Measurements from ENCODE around the gene ERP44.

The ERP44 gene

GRCh38 chr9:100117316-100117715 is 18.5 kb upstream of the ERP44 start:
- CTCF ChIA-PET = no interaction called here
- WGBS (ENCODE audit: insufficient coverage) = 98% methylated on average over 9 of the region's 25 CpGs

GRCh38 chr9:100112677-100113336 is 14.0 kb upstream of the ERP44 start:
- ChIA-PET CTCF (interaction anchor here (0.6 to 1.2 kb wide), 3 partner anchors 22 to 928 kb away, joined by 3 to 4 read pairs (median 3); no protein-coding TSS in a partner anchor), POLR2A (no interaction called here)
- H3K9me3 ChIP-seq (ENCODE audit: control extremely low read depth in 1 of 5, control insufficient read depth in 4 of 5, insufficient read depth in 2 of 5, low read depth in 1 of 5, low read length in 4 of 5) = no peaks in the 10 kb centered on the region
- no peaks in the 10 kb centered on the region for H3K4me1 ChIP-seq (ENCODE audit: control extremely low read depth in 1 of 4, control insufficient read depth in 4 of 4, insufficient read depth in 4 of 4, low read length in 3 of 4)
- peaks cover 8 to 21% (median 13%) of the 10 kb centered on the region in 4 experiments for H3K36me3 ChIP-seq (ENCODE audit: control insufficient read depth in 4 of 4, insufficient read depth in 4 of 4, low read length in 3 of 4)
- no peak overlapping the region for H3K27ac ChIP-seq (ENCODE audit: insufficient read depth in 1 of 2, low read depth in 1 of 2, low read length in 2 of 2, poor library complexity in 1 of 2, severe bottlenecking in 2 of 2)
- WGBS (ENCODE audit: insufficient coverage) = no CpG with 5 or more reads among the region's 2 CpGs
- no peak for DNase-seq
- H3K4me3 ChIP-seq (ENCODE audit: control insufficient read depth in 1 of 7, extremely low read depth in 1 of 7, insufficient read depth in 4 of 7, low read depth in 2 of 7, low read length in 6 of 7) = no peak overlapping the region
- H3K27me3 ChIP-seq (replicated peaks in 2 of 5; ENCODE audit: control insufficient read depth in 4 of 5, insufficient read depth in 5 of 5, low read length in 4 of 5) = no peaks in the 10 kb centered on the region

More at GRCh38 chr9:100117316-100117715, 18.5 kb upstream of the ERP44 start:
- Histone ChIP-seq H3K27ac (ENCODE audit: insufficient read depth in 1 of 2, low read depth in 1 of 2, low read length in 2 of 2, poor library complexity in 1 of 2, severe bottlenecking in 2 of 2) (no peak overlapping the region), H3K4me1 (ENCODE audit: control extremely low read depth in 1 of 4, control insufficient read depth in 4 of 4, insufficient read depth in 4 of 4, low read length in 3 of 4) (no peaks in the 10 kb centered on the region), H3K27me3 (replicated peaks in 2 of 5; ENCODE audit: control insufficient read depth in 4 of 5, insufficient read depth in 5 of 5, low read length in 4 of 5) (no peaks in the 10 kb centered on the region), H3K36me3 (ENCODE audit: control insufficient read depth in 4 of 4, insufficient read depth in 4 of 4, low read length in 3 of 4) (peaks cover 6 to 28% (median 13%) of the 10 kb centered on the region in 4 experiments), H3K4me3 (ENCODE audit: control insufficient read depth in 1 of 7, extremely low read depth in 1 of 7, insufficient read depth in 4 of 7, low read depth in 2 of 7, low read length in 6 of 7) (no peak overlapping the region), H3K9me3 (ENCODE audit: control extremely low read depth in 1 of 5, control insufficient read depth in 4 of 5, insufficient read depth in 2 of 5, low read depth in 1 of 5, low read length in 4 of 5) (peaks cover 0 to 5% (median 0%) of the 10 kb centered on the region in 5 experiments)
- DNase-seq = no peak
- POLR2A ChIA-PET = no interaction called here

GRCh38 chr9:100111235-100111634 is 12.4 kb upstream of the ERP44 start:
- no peak overlapping the region for H3K27ac ChIP-seq (ENCODE audit: insufficient read depth in 1 of 2, low read depth in 1 of 2, low read length in 2 of 2, poor library complexity in 1 of 2, severe bottlenecking in 2 of 2)
- peaks cover 4 to 31% (median 22%) of the 10 kb centered on the region in 4 experiments for H3K36me3 ChIP-seq (ENCODE audit: control insufficient read depth in 4 of 4, insufficient read depth in 4 of 4, low read length in 3 of 4)
- ChIA-PET POLR2A (no interaction called here), CTCF (interaction anchor here (0.7 to 1.0 kb wide), 2 partner anchors 10 to 13 kb away, joined by 3 read pairs; partner anchors contain the start of gene ERP44)
- no peak overlapping the region for H3K4me3 ChIP-seq (ENCODE audit: control insufficient read depth in 1 of 7, extremely low read depth in 1 of 7, insufficient read depth in 4 of 7, low read depth in 2 of 7, low read length in 6 of 7)
- H3K4me1 ChIP-seq (ENCODE audit: control extremely low read depth in 1 of 4, control insufficient read depth in 4 of 4, insufficient read depth in 4 of 4, low read length in 3 of 4) = no peaks in the 10 kb centered on the region
- no peaks in the 10 kb centered on the region for H3K9me3 ChIP-seq (ENCODE audit: control extremely low read depth in 1 of 5, control insufficient read depth in 4 of 5, insufficient read depth in 2 of 5, low read depth in 1 of 5, low read length in 4 of 5)
- WGBS (ENCODE audit: insufficient coverage) = 60% methylated on average over 3 of the region's 4 CpGs
- DNase-seq = peak in 2 of 3 donors; percentile 18 to 41
- H3K27me3 ChIP-seq (replicated peaks in 2 of 5; ENCODE audit: control insufficient read depth in 4 of 5, insufficient read depth in 5 of 5, low read length in 4 of 5) = no peaks in the 10 kb centered on the region

- ChIA-PET CTCF (no interaction called here), POLR2A (no interaction called here)
- no peaks in the 10 kb centered on the region for H3K27me3 ChIP-seq (replicated peaks in 2 of 5; ENCODE audit: control insufficient read depth in 4 of 5, insufficient read depth in 5 of 5, low read length in 4 of 5)
- H3K4me3 ChIP-seq (ENCODE audit: control insufficient read depth in 1 of 7, extremely low read depth in 1 of 7, insufficient read depth in 4 of 7, low read depth in 2 of 7, low read length in 6 of 7) = no peak overlapping the region
- H3K36me3 ChIP-seq (ENCODE audit: control insufficient read depth in 4 of 4, insufficient read depth in 4 of 4, low read length in 3 of 4) = peaks cover 10 to 49% (median 33%) of the 10 kb centered on the region in 4 experiments
- no CpG with 5 or more reads among the region's 2 CpGs for WGBS (ENCODE audit: insufficient coverage)
- DNase-seq = peak in 2 of 3 donors; percentile 59 to 67
- no peaks in the 10 kb centered on the region for H3K4me1 ChIP-seq (ENCODE audit: control extremely low read depth in 1 of 4, control insufficient read depth in 4 of 4, insufficient read depth in 4 of 4, low read length in 3 of 4)
- no peaks in the 10 kb centered on the region for H3K9me3 ChIP-seq (ENCODE audit: control extremely low read depth in 1 of 5, control insufficient read depth in 4 of 5, insufficient read depth in 2 of 5, low read depth in 1 of 5, low read length in 4 of 5)
- peak overlapping the region in 1 of 2 experiments; percentile 26 for H3K27ac ChIP-seq (ENCODE audit: insufficient read depth in 1 of 2, low read depth in 1 of 2, low read length in 2 of 2, poor library complexity in 1 of 2, severe bottlenecking in 2 of 2)
Observed at GRCh38 chr9:100108559-100108958, 9.8 kb upstream of the ERP44 start.

- WGBS (ENCODE audit: insufficient coverage) = 100% methylated on average over 1 of the region's 2 CpGs
- H3K4me1 ChIP-seq (ENCODE audit: control extremely low read depth in 1 of 4, control insufficient read depth in 4 of 4, insufficient read depth in 4 of 4, low read length in 3 of 4) = no peaks in the 10 kb centered on the region
- no peaks in the 10 kb centered on the region for H3K9me3 ChIP-seq (ENCODE audit: control extremely low read depth in 1 of 5, control insufficient read depth in 4 of 5, insufficient read depth in 2 of 5, low read depth in 1 of 5, low read length in 4 of 5)
- no peaks in the 10 kb centered on the region for H3K27me3 ChIP-seq (replicated peaks in 2 of 5; ENCODE audit: control insufficient read depth in 4 of 5, insufficient read depth in 5 of 5, low read length in 4 of 5)
- POLR2A ChIA-PET = no interaction called here
- H3K4me3 ChIP-seq (ENCODE audit: control insufficient read depth in 1 of 7, extremely low read depth in 1 of 7, insufficient read depth in 4 of 7, low read depth in 2 of 7, low read length in 6 of 7) = no peak overlapping the region
- H3K27ac ChIP-seq (ENCODE audit: insufficient read depth in 1 of 2, low read depth in 1 of 2, low read length in 2 of 2, poor library complexity in 1 of 2, severe bottlenecking in 2 of 2) = no peak overlapping the region
- CTCF ChIA-PET = no interaction called here
- peaks cover 18 to 51% (median 34%) of the 10 kb centered on the region in 4 experiments for H3K36me3 ChIP-seq (ENCODE audit: control insufficient read depth in 4 of 4, insufficient read depth in 4 of 4, low read length in 3 of 4)
- DNase-seq = no peak
Observed at GRCh38 chr9:100106616-100107015, 7.8 kb upstream of the ERP44 start.

- H3K36me3 ChIP-seq (ENCODE audit: control insufficient read depth in 4 of 4, insufficient read depth in 4 of 4, low read length in 3 of 4) = peaks cover 14 to 50% (median 30%) of the 10 kb centered on the region in 4 experiments
- ChIA-PET CTCF (interaction anchor here (0.6 to 0.7 kb wide), 2 partner anchors 64 to 115 kb away, joined by 3 read pairs; no protein-coding TSS in a partner anchor), POLR2A (interaction anchor here (0.6 kb wide), 1 partner anchor 16 kb away, joined by 3 read pairs; no protein-coding TSS in a partner anchor)
- WGBS (ENCODE audit: insufficient coverage) = 100% methylated on average over 1 of the region's 1 CpG
- no peaks in the 10 kb centered on the region for H3K4me1 ChIP-seq (ENCODE audit: control extremely low read depth in 1 of 4, control insufficient read depth in 4 of 4, insufficient read depth in 4 of 4, low read length in 3 of 4)
- H3K27ac ChIP-seq (ENCODE audit: insufficient read depth in 1 of 2, low read depth in 1 of 2, low read length in 2 of 2, poor library complexity in 1 of 2, severe bottlenecking in 2 of 2) = no peak overlapping the region
- H3K9me3 ChIP-seq (ENCODE audit: control extremely low read depth in 1 of 5, control insufficient read depth in 4 of 5, insufficient read depth in 2 of 5, low read depth in 1 of 5, low read length in 4 of 5) = no peaks in the 10 kb centered on the region
- H3K4me3 ChIP-seq (ENCODE audit: control insufficient read depth in 1 of 7, extremely low read depth in 1 of 7, insufficient read depth in 4 of 7, low read depth in 2 of 7, low read length in 6 of 7) = no peak overlapping the region
- no peak for DNase-seq
- H3K27me3 ChIP-seq (replicated peaks in 2 of 5; ENCODE audit: control insufficient read depth in 4 of 5, insufficient read depth in 5 of 5, low read length in 4 of 5) = no peaks in the 10 kb centered on the region
Observed at GRCh38 chr9:100105861-100106260, 7.1 kb upstream of the ERP44 start.

GRCh38 chr9:100104314-100104713 is 5.5 kb upstream of the ERP44 start:
- WGBS (ENCODE audit: insufficient coverage) = 100% methylated on average over 3 of the region's 4 CpGs
- peaks cover 0 to 9% (median 6%) of the 10 kb centered on the region in 4 experiments for H3K4me1 ChIP-seq (ENCODE audit: control extremely low read depth in 1 of 4, control insufficient read depth in 4 of 4, insufficient read depth in 4 of 4, low read length in 3 of 4)
- CTCF ChIA-PET = no interaction called here
- no peaks in the 10 kb centered on the region for H3K27me3 ChIP-seq (replicated peaks in 2 of 5; ENCODE audit: control insufficient read depth in 4 of 5, insufficient read depth in 5 of 5, low read length in 4 of 5)
- no peak overlapping the region for H3K4me3 ChIP-seq (ENCODE audit: control insufficient read depth in 1 of 7, extremely low read depth in 1 of 7, insufficient read depth in 4 of 7, low read depth in 2 of 7, low read length in 6 of 7)
- no peaks in the 10 kb centered on the region for H3K9me3 ChIP-seq (ENCODE audit: control extremely low read depth in 1 of 5, control insufficient read depth in 4 of 5, insufficient read depth in 2 of 5, low read depth in 1 of 5, low read length in 4 of 5)
- POLR2A ChIA-PET = no interaction called here
- no peak overlapping the region for H3K27ac ChIP-seq (ENCODE audit: insufficient read depth in 1 of 2, low read depth in 1 of 2, low read length in 2 of 2, poor library complexity in 1 of 2, severe bottlenecking in 2 of 2)
- H3K36me3 ChIP-seq (ENCODE audit: control insufficient read depth in 4 of 4, insufficient read depth in 4 of 4, low read length in 3 of 4) = peaks cover 12 to 50% (median 30%) of the 10 kb centered on the region in 4 experiments
- no peak for DNase-seq
